ENCODE measurements around the gene TMEM87B.
A peak's percentile ranks its signal among the peaks of the same experiment; 100 is the strongest.
"Not testable (repeated sequence)": the region's sequence is repeated elsewhere in the genome, so short reads cannot be mapped to it uniquely, and the experiment has no call there.

Gene TMEM87B

GRCh38 chr2:112075490-112076260, 20.6 kb downstream of the TMEM87B start:
- DNase-seq = no peak

- peak; percentile 8 for DNase-seq
Observed at GRCh38 chr2:112077814-112078213, 22.7 kb downstream of the TMEM87B start.

- DNase-seq = no peak
Observed at GRCh38 chr2:112081262-112081661, 26.2 kb downstream of the TMEM87B start.

GRCh38 chr2:112084689-112085374, 29.8 kb downstream of the TMEM87B start:
- DNase-seq = no peak

- DNase-seq = no peak
Observed at GRCh38 chr2:112085375-112085730, 30.3 kb downstream of the TMEM87B start.

- no peak for DNase-seq
Observed at GRCh38 chr2:112085916-112086669, 31.0 kb downstream of the TMEM87B start.

GRCh38 chr2:112087346-112088020, 32.4 kb downstream of the TMEM87B start:
- no peak for DNase-seq

GRCh38 chr2:112089375-112089774, 34.3 kb downstream of the TMEM87B start:
- DNase-seq = no peak

- DNase-seq = peak; percentile 11
Observed at GRCh38 chr2:112092286-112093041, 37.4 kb downstream of the TMEM87B start.

- no peak for DNase-seq
Observed at GRCh38 chr2:112093216-112093615, 38.1 kb downstream of the TMEM87B start.

GRCh38 chr2:112095681-112096080, 40.6 kb downstream of the TMEM87B start:
- no peak for DNase-seq

GRCh38 chr2:112096098-112096497, 41.0 kb downstream of the TMEM87B start:
- no peak for DNase-seq

- DNase-seq = no peak
Observed at GRCh38 chr2:112108178-112108832, 53.2 kb downstream of the TMEM87B start.

GRCh38 chr2:112109278-112109677, 54.2 kb downstream of the TMEM87B start:
- DNase-seq = no peak

- DNase-seq = no peak
Observed at GRCh38 chr2:112110966-112111365, 55.9 kb downstream of the TMEM87B start.

- not testable (repeated sequence) for DNase-seq
Observed at GRCh38 chr2:112113354-112113753, 58.3 kb downstream of the TMEM87B start.

- DNase-seq = no peak
Observed at GRCh38 chr2:112118148-112118547, 63.1 kb downstream of the TMEM87B start.

GRCh38 chr2:112121682-112122254, 66.7 kb downstream of the TMEM87B start:
- peak; percentile 49 for DNase-seq

GRCh38 chr2:112129060-112129459, 74.0 kb downstream of the TMEM87B start:
- DNase-seq = no peak

- no peak for DNase-seq
Observed at GRCh38 chr2:112133344-112133743, 78.3 kb downstream of the TMEM87B start.

GRCh38 chr2:112134120-112134519, 79.1 kb downstream of the TMEM87B start:
- DNase-seq = no peak
